ENCODE data around the gene RNF43.
A peak's percentile ranks its signal among the peaks of the same experiment; 100 is the strongest.

Gene RNF43

DNA sequence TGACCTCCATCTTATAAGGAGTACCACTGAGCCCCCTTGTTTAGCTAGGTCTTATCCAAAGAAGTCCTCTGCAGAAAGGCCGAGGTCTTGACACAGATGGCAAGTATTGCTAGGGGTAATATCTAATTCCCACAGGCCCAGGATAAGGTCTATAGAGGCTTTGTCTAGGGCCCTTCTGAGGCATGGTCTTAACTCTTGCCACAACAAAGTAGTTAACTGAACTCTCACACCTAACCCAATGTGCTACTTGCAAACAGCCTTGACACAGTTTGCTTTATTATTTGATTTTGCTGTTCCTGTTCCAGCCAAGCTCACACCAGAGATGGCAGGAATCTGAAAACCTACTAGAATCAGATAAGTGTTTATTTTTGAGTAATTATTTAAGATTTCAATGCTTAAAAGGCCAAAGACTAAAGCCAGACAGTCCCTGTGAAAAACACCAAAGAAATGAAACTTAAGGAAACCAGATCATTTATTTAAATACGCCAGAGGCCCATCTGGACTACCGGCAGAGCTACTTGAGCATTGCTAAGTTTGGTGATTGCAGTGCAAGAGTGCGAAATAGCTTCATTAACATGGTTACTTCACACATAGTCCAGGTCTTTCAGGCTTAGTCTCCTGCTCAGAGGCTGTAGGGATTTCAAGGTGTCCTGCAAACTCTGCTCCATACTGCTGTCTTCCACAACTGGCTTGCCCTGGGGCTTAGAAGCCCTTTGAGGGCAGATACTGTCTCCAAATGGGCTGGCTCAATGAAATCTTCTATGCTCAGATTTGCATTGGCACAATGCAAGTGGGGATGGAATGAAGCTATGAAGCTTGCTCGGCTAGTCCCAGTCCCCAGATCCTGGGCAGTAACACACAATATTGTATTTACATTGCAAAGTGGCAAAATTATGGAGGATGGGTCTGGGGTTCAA, 36.9 kb downstream of the RNF43 start:
- H3K27ac Mint-ChIP-seq, result no peak overlapping the region
- H3K4me3 Mint-ChIP-seq, result no peak overlapping the region
- no peak for ATAC-seq
- H3K4me1 Mint-ChIP-seq, result peaks cover 33% of the 10 kb centered on the region
- no peaks in the 10 kb centered on the region for H3K36me3 Mint-ChIP-seq
- no peaks in the 10 kb centered on the region for H3K9me3 Mint-ChIP-seq
- H3K27me3 Mint-ChIP-seq, result no peaks in the 10 kb centered on the region

DNA sequence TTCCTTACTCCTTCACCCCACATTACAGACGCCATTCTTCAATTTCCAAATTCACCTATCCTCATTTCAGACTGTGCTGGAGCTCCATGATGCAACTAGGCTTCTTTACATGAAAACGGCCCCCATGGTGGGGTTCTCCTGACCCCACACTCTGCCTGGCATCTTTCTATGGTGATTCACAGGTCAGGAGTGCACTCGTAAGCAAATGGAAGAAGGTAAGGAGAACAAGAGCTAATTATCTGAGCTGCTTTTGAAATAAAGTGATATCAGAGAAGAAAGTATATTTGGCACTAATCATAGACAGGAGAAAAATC, 37.9 kb downstream of the RNF43 start:
- Mint-ChIP-seq H3K36me3 (no peaks in the 10 kb centered on the region), H3K9me3 (no peaks in the 10 kb centered on the region), H3K4me1 (peaks cover 34% of the 10 kb centered on the region), H3K27me3 (no peaks in the 10 kb centered on the region), H3K27ac (no peak overlapping the region), H3K4me3 (no peak overlapping the region)
- ATAC-seq, result no peak

DNA sequence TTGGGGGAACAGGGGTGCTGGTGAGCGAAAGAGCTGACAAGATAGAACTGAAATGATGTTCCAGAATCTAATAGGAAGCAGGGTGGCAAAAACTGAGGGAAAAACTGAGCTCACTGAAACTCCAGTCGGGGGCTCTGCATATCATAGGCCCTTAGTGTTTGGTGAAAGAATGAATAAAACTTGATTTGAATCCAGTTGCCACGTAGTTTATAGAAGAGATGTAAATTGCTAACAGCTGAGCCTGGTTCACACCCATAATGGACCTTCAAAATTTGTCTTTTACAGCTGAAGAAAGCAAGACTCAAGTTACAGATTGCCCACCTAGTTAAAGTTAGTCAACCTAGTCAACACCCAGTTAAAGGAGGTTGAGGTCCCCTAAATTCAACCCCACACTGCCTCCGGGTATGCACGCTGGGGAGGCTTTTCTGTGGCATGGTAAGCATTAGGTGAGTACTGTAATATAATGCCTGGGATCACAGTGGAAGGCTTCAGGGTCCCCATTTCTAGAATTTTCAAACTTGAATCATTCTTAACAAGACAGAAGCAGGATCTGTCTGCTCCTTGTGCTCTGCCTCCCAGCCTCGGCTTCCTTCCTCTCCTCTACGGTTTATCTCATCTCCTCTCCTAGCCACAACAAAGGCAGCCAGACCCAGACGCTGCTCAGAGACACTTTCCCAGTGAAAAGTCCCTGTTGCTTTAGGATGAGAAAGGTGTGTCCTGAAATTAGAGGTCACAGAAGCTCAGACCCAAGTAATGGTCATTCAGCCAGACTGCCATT, 38.4 kb downstream of the RNF43 start:
- H3K36me3 Mint-ChIP-seq, result no peaks in the 10 kb centered on the region
- no peak for ATAC-seq
- H3K9me3 Mint-ChIP-seq, result no peaks in the 10 kb centered on the region
- no peak overlapping the region for H3K27ac Mint-ChIP-seq
- peaks cover 30% of the 10 kb centered on the region for H3K4me1 Mint-ChIP-seq
- no peak overlapping the region for H3K4me3 Mint-ChIP-seq
- H3K27me3 Mint-ChIP-seq, result no peaks in the 10 kb centered on the region

GRCh38 chr17:58377661-58378060, 39.7 kb downstream of the RNF43 start:
- ATAC-seq, result no peak
- H3K27ac Mint-ChIP-seq, result no peak overlapping the region
- no peak overlapping the region for H3K4me3 Mint-ChIP-seq
- H3K9me3 Mint-ChIP-seq, result no peaks in the 10 kb centered on the region
- H3K36me3 Mint-ChIP-seq, result no peaks in the 10 kb centered on the region
- H3K27me3 Mint-ChIP-seq, result no peaks in the 10 kb centered on the region
- peaks cover 24% of the 10 kb centered on the region for H3K4me1 Mint-ChIP-seq

DNA sequence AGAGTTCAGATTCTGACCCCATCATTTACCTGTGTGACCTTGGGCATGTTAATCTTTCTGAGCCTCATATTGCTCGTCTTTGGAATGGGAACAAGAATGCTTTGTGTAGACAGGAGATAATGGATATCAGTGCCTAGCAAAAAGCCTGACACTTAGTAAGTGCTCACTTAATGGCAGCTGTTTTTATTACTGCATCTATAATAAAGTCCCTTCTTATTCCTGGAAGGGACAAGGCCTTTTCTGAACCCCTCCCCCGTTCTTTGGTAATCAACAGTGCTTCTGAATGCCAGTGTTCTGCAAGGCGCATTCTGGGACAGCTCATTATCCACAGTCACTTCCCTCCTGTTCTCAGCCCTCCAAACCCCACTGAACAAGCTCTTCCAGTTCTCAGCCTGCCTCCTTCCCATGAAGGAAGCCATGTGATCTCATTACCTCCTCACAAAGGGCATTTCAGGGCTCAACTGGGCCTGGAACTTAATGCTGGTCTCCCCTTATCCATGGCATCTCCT, 40.2 kb downstream of the RNF43 start:
- H3K27ac Mint-ChIP-seq, result no peak overlapping the region
- H3K4me3 Mint-ChIP-seq, result no peak overlapping the region
- no peaks in the 10 kb centered on the region for H3K9me3 Mint-ChIP-seq
- no peak for ATAC-seq
- peaks cover 19% of the 10 kb centered on the region for H3K4me1 Mint-ChIP-seq
- no peaks in the 10 kb centered on the region for H3K36me3 Mint-ChIP-seq
- H3K27me3 Mint-ChIP-seq, result no peaks in the 10 kb centered on the region

DNA sequence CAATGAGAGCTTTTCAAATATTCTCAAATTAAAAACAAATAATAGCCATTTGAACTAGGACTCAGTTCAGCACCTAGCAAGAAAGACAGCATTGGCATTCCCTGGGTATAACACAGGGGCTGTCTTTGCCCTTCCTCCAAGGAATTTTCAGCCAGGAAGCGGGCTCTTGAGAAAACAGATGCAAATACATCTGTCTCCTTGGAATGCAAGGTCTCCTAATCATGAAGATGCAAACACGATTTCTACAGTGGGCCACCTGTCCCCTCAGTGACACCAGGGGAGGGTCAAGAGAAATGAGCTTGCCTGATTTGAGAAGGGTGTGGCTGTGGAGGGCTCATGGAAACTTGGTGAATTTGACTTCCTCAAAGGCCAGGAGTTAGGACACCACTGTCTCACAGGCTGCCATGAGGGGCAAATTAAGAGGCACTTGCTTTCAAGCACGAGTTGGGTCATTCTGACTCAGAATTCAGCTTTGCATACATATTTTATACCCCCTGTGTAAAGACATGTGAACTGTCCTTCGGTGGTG, 40.8 kb downstream of the RNF43 start:
- Mint-ChIP-seq H3K36me3 (no peaks in the 10 kb centered on the region), H3K27me3 (no peaks in the 10 kb centered on the region), H3K4me3 (no peak overlapping the region), H3K4me1 (peaks cover 14% of the 10 kb centered on the region), H3K27ac (no peak overlapping the region), H3K9me3 (no peaks in the 10 kb centered on the region)
- ATAC-seq, result no peak

GRCh38 chr17:58375811-58376210, 41.5 kb downstream of the RNF43 start:
- Mint-ChIP-seq H3K4me3 (no peak overlapping the region), H3K9me3 (no peaks in the 10 kb centered on the region), H3K36me3 (no peaks in the 10 kb centered on the region), H3K27ac (no peak overlapping the region), H3K27me3 (no peaks in the 10 kb centered on the region), H3K4me1 (peaks cover 16% of the 10 kb centered on the region)
- no peak for ATAC-seq

DNA sequence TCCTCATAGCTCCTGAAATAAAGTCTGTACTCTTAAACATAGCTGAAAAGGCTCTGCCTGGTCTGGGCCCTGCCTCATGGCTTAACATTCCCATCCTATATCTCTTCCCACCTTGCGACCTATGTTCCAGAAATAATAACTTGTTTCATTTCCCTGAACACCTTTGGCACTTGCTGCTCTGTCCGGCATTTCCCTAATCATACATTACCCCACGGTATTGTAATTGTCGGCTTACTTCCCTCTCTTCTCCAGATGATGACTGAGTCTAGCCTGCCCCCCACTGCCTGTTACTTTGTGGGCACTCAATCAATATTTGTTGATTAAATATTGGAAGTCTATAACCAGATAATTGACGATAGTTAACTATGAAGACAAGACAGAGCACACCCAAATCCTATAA, 42.1 kb downstream of the RNF43 start:
- H3K27ac Mint-ChIP-seq, result no peak overlapping the region
- no peak for ATAC-seq
- H3K4me3 Mint-ChIP-seq, result no peak overlapping the region
- no peaks in the 10 kb centered on the region for H3K27me3 Mint-ChIP-seq
- no peaks in the 10 kb centered on the region for H3K9me3 Mint-ChIP-seq
- no peaks in the 10 kb centered on the region for H3K36me3 Mint-ChIP-seq
- peaks cover 21% of the 10 kb centered on the region for H3K4me1 Mint-ChIP-seq

DNA sequence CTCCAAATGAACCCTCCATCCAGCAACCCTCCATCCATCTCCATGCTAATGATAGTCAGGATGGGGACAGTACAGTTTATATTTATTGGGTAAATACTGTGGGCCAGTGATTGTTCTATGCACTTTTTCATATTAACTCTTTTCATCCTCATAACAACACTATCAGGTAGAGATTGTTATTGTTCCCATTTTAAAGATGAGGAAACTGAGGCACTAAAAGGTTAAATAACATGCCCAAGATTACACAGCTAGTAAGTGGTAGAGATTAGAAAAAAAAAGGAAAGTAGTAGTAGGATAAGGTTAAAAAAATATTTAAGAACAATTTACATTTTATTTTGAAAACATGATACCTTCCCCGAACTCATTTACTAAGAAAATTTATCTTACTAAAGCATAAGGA, 43.4 kb downstream of the RNF43 start:
- Mint-ChIP-seq H3K9me3 (no peaks in the 10 kb centered on the region), H3K4me1 (peaks cover 29% of the 10 kb centered on the region), H3K36me3 (no peaks in the 10 kb centered on the region), H3K4me3 (no peak overlapping the region), H3K27ac (no peak overlapping the region), H3K27me3 (no peaks in the 10 kb centered on the region)
- no peak for ATAC-seq

DNA sequence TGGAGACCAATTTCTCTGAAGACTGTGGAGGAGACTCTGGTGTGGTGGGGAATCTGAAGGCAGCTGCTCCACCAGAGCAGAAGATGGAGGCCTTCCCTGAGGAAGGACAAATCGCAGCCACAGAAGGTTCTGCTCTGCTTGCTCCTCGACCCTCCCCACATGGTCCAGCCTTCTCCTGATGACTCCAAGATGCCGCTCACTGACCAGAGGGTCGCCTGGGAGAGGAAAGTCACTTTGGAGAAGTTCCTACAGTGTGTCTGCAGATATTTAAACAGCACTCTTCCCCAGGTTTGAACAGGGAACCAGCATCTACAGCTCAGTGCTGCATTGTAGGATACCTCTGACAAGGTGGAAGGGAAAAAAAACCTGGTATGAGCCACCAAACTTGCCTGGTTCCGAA, 44.3 kb downstream of the RNF43 start:
- H3K36me3 Mint-ChIP-seq, result no peaks in the 10 kb centered on the region
- H3K4me1 Mint-ChIP-seq, result peaks cover 32% of the 10 kb centered on the region
- no peaks in the 10 kb centered on the region for H3K27me3 Mint-ChIP-seq
- no peak for ATAC-seq
- H3K4me3 Mint-ChIP-seq, result no peak overlapping the region
- peak overlapping the region; percentile 15 for H3K27ac Mint-ChIP-seq
- no peaks in the 10 kb centered on the region for H3K9me3 Mint-ChIP-seq

GRCh38 chr17:58371300-58371950, 45.9 kb downstream of the RNF43 start:
- no peaks in the 10 kb centered on the region for H3K36me3 Mint-ChIP-seq
- no peaks in the 10 kb centered on the region for H3K9me3 Mint-ChIP-seq
- no peak for ATAC-seq
- no peaks in the 10 kb centered on the region for H3K27me3 Mint-ChIP-seq
- H3K4me1 Mint-ChIP-seq, result peaks cover 32% of the 10 kb centered on the region
- no peak overlapping the region for H3K4me3 Mint-ChIP-seq
- H3K27ac Mint-ChIP-seq, result peak overlapping the region; percentile 30

DNA sequence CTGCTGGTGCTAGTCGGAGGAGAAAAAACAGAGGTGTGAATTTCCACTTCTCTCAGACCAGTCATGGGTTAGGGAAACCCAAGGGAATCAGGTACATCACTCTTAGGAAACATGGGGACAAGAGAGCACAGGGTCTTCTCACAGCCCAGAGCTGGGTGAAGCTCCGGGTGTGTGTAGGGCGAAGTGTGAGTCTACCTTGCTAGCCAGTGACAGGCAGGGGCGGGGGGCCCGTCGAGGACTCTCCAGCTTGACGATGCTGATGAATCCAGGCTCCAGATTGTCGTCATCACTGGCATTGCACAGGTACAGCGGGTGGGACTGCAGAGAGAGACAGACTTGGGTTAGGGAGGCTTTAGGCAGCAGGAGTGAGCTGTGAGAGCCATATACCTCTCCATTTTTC, 46.6 kb downstream of the RNF43 start:
- Mint-ChIP-seq H3K36me3 (no peaks in the 10 kb centered on the region), H3K27ac (peak overlapping the region; percentile 30), H3K4me1 (peaks cover 30% of the 10 kb centered on the region), H3K4me3 (no peak overlapping the region), H3K9me3 (no peaks in the 10 kb centered on the region), H3K27me3 (no peaks in the 10 kb centered on the region)
- no peak for ATAC-seq

- Mint-ChIP-seq H3K4me3 (no peak overlapping the region), H3K4me1 (peaks cover 26% of the 10 kb centered on the region), H3K27me3 (no peaks in the 10 kb centered on the region), H3K36me3 (no peaks in the 10 kb centered on the region), H3K27ac (peak overlapping the region; percentile 30), H3K9me3 (no peaks in the 10 kb centered on the region)
- ATAC-seq, result no peak
Measured at GRCh38 chr17:58370309-58370708, 47.0 kb downstream of the RNF43 start.

GRCh38 chr17:58369214-58370031, 47.9 kb downstream of the RNF43 start:
- no peaks in the 10 kb centered on the region for H3K9me3 Mint-ChIP-seq
- H3K4me3 Mint-ChIP-seq, result peak overlapping the region; percentile 22
- ATAC-seq, result peak; percentile 90
- peak overlapping the region; percentile 84 for H3K27ac Mint-ChIP-seq
- no peaks in the 10 kb centered on the region for H3K27me3 Mint-ChIP-seq
- H3K4me1 Mint-ChIP-seq, result peaks cover 19% of the 10 kb centered on the region
- H3K36me3 Mint-ChIP-seq, result no peaks in the 10 kb centered on the region
